Fibroblast of lung (primary cell): Measurements from ENCODE around the gene PHF24. TPM values are rescaled to one million over a fixed set of nuclear protein-coding genes. Genes with fewer than 3 reads are reported as not detected.
"Not testable (repeated sequence)": the region's sequence is repeated elsewhere in the genome, so short reads cannot be mapped to it uniquely, and the experiment has no call there.

ENCODE experiments used
- DNase-seq, 2 donors: peaks; one replicate each; pipeline versions ENCODE4 v3.0.0 to v3.0.0-alpha.2; 2010; ENCODE audit warnings: low read depth in 2 of 2
- H2AFZ ChIP-seq: 2 replicates; pipeline ENCODE4 v1.5.1; 2012; ENCODE audit warnings: low read length, control low read depth, inconsistent platforms
- H3K27ac ChIP-seq: 2 replicates; pipeline ENCODE4 v1.5.1; 2011; ENCODE audit warnings: low read length, control low read depth; ENCODE audit not compliant: insufficient read depth
- H3K27me3 ChIP-seq: 2 replicates; pipeline ENCODE4 v1.5.1; 2011; ENCODE audit warnings: mild to moderate bottlenecking, low read length; ENCODE audit not compliant: control insufficient read depth, insufficient read depth
- H3K36me3 ChIP-seq: 2 replicates; pipeline ENCODE4 v1.5.1; 2011; ENCODE audit warnings: low read length; ENCODE audit not compliant: control insufficient read depth, insufficient read depth
- H3K4me1 ChIP-seq: 2 replicates; pipeline ENCODE4 v1.5.1; 2011; ENCODE audit warnings: low read length; ENCODE audit not compliant: control insufficient read depth, insufficient read depth; ENCODE audit errors: extremely low read depth
- H3K4me2 ChIP-seq: 2 replicates; pipeline ENCODE4 v1.5.1; 2011; ENCODE audit warnings: low read length, control low read depth; ENCODE audit not compliant: insufficient read depth; ENCODE audit errors: extremely low read depth
- H3K4me3 ChIP-seq, 4 experiments: fragments of 200-600 bp in 1 of 4; sonication (generic) in 1 of 4; replicated peaks in 1 of 4; 2 replicates each; pipeline ENCODE4 v1.5.1; 2011 to 2016; ENCODE audit warnings: low read length in 4 of 4, low read depth in 3 of 4, mild to moderate bottlenecking in 3 of 4, control low read depth in 2 of 4, inconsistent platforms in 1 of 4, mixed read lengths in 1 of 4; ENCODE audit not compliant: insufficient read depth in 1 of 4; ENCODE audit errors: control extremely low read depth in 1 of 4
- H3K79me2 ChIP-seq: 2 replicates; pipeline ENCODE4 v1.5.1; 2012; ENCODE audit warnings: mild to moderate bottlenecking, low read length, inconsistent platforms; ENCODE audit not compliant: control insufficient read depth, insufficient read depth
- H3K9ac ChIP-seq: 2 replicates; pipeline ENCODE4 v1.5.1; 2011; ENCODE audit warnings: mild to moderate bottlenecking, low read length, control low read depth; ENCODE audit not compliant: insufficient read depth
- H3K9me3 ChIP-seq: 2 replicates; pipeline ENCODE4 v1.5.1; 2012; ENCODE audit warnings: low read depth, low read length; ENCODE audit not compliant: control insufficient read depth, insufficient read depth
- H4K20me1 ChIP-seq: 2 replicates; pipeline ENCODE4 v1.5.1; 2011; ENCODE audit warnings: low read length; ENCODE audit not compliant: control insufficient read depth, insufficient read depth; ENCODE audit errors: extremely low read depth
- EZH2 ChIP-seq: IDR thresholded peaks from 2 replicates; pipeline ENCODE4 v1.5.1; 2012; ENCODE audit warnings: low read length, control low read depth, mild to moderate bottlenecking; ENCODE audit errors: missing control alignments
- polyA plus RNA-seq, 2 donors: library from polyadenylated mRNA; depleted of rRNA in 1 of 2; stranded (reverse) in 1 of 2; unstranded in 1 of 2; fragments of >200 nt; gene quantifications; 2 replicates each; pipeline ENCODE4 v1.2.1, GENCODE V29; 2011 to 2012; ENCODE audit warnings: missing spikeins in 1 of 2
- total RNA-seq: library from RNA; depleted of rRNA; stranded (reverse); fragments of >200 nt; gene quantifications from 2 replicates; pipeline ENCODE4 v1.2.1, GENCODE V29; 2014
- TF ChIP-seq, protein P1 (sequence below), 2 donors: IDR thresholded peaks in 1 of 2; conservative IDR thresholded peaks in 1 of 2; 1 replicate in 1 of 2; 2 replicates in 1 of 2; pipeline ENCODE4 v1.5.1; 2011 to 2012; ENCODE audit warnings: low read length in 2 of 2, control low read depth in 1 of 2, inconsistent platforms in 1 of 2, low read depth in 1 of 2, mild to moderate bottlenecking in 1 of 2

Gene PHF24
- total and polyA plus RNA-seq, 2 donors (not counting 1 experiment from before 2014, with no cell fraction given), result 0.17 TPM; not detected in 1

DNA sequence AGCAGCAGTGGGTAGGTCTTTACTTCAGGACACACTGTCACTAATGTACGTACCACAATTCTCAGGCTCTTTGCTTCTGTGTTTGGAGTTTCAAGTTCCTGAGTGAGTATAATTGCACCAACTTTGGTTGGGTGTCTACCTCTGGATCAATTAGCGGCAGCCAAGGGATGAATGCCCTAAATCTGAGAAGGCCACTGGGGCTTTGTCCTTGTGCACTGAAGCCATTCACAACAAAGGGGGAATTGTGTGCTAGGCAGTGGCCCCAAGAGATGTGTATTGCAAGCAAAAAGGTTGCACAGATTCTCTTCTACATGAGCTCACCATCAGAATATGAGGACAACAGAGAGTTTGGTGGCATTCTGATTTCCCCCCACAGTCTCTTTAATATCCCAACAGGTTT, 3.9 kb upstream of the PHF24 start:
- peaks cover 31% of the 10 kb centered on the region for H3K27me3 ChIP-seq
- DNase-seq, result no peak
- no peak overlapping the region for H2AFZ ChIP-seq
- no peaks in the 10 kb centered on the region for H3K9me3 ChIP-seq
- no peaks in the 10 kb centered on the region for H3K79me2 ChIP-seq
- no peaks in the 10 kb centered on the region for H3K36me3 ChIP-seq
- H3K4me2 ChIP-seq, result no peak overlapping the region
- H4K20me1 ChIP-seq, result no peaks in the 10 kb centered on the region
- no peak overlapping the region for H3K9ac ChIP-seq
- no peak for TF ChIP-seq EZH2
- TF ChIP-seq, protein P1, sequence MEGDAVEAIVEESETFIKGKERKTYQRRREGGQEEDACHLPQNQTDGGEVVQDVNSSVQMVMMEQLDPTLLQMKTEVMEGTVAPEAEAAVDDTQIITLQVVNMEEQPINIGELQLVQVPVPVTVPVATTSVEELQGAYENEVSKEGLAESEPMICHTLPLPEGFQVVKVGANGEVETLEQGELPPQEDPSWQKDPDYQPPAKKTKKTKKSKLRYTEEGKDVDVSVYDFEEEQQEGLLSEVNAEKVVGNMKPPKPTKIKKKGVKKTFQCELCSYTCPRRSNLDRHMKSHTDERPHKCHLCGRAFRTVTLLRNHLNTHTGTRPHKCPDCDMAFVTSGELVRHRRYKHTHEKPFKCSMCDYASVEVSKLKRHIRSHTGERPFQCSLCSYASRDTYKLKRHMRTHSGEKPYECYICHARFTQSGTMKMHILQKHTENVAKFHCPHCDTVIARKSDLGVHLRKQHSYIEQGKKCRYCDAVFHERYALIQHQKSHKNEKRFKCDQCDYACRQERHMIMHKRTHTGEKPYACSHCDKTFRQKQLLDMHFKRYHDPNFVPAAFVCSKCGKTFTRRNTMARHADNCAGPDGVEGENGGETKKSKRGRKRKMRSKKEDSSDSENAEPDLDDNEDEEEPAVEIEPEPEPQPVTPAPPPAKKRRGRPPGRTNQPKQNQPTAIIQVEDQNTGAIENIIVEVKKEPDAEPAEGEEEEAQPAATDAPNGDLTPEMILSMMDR (conservative IDR thresholded peaks at IDR 0.05 in 1 of 2, IDR thresholded peaks at IDR 0.05 in 1 of 2; ENCODE audit: low read depth in 1 of 2, low read length in 2 of 2), result no peak
- H3K27ac ChIP-seq, result no peak overlapping the region
- H3K4me1 ChIP-seq, result no peaks in the 10 kb centered on the region
- H3K4me3 ChIP-seq, result no peak overlapping the region

DNA sequence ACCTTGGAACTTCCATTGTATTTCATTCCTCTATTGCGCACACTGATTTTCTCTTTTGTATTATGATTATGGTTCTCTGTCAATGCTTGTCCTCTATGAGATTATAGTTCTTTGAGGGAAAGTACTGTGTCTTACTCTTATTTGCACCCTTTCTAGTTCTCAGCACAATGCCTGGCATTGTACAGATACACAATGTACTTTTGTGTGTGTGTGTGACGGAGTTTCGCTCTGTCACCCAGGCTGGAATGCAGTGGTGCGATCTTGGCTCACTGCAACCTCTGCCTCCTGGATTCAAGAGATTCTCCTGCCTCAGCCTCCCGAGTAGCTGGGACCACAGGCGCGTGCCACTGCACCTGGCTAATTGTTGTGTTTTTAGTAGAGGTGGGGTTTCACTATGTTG, 2.0 kb upstream of the PHF24 start:
- not testable (repeated sequence) for H3K79me2 ChIP-seq, H3K4me1 ChIP-seq, H4K20me1 ChIP-seq, DNase-seq, H3K9me3 ChIP-seq, H3K9ac ChIP-seq, H3K36me3 ChIP-seq, H2AFZ ChIP-seq, H3K27ac ChIP-seq, H3K4me2 ChIP-seq, H3K4me3 ChIP-seq
- H3K27me3 ChIP-seq, result peaks cover 46% of the 10 kb centered on the region

DNA sequence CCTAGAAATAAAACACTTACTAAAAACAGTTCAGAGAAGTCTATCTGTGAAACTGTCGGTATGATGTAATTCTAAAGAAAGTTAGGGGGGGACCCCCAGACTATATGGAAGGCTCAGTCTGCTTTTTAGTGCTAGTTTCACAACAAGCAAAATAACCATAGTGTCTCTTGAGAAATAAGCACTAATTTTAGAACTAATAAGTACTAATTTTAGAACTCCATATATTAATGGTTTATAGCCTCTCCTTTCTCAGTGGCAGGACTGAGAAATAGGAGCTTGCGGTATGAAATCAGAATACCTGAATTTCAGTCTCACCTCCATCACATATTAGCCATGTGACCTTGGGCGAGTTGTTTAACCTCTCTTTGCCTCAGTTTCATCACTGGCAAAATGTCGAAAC, 1.4 kb upstream of the PHF24 start:
- Histone ChIP-seq H2AFZ (no peak overlapping the region), H4K20me1 (no peaks in the 10 kb centered on the region), H3K4me1 (no peaks in the 10 kb centered on the region), H3K9me3 (no peaks in the 10 kb centered on the region), H3K4me3 (no peak overlapping the region), H3K27ac (no peak overlapping the region), H3K79me2 (no peaks in the 10 kb centered on the region), H3K27me3 (peaks cover 52% of the 10 kb centered on the region), H3K4me2 (no peak overlapping the region), H3K36me3 (no peaks in the 10 kb centered on the region), H3K9ac (no peak overlapping the region)
- DNase-seq, result no peak
- no peak for TF ChIP-seq EZH2
- TF ChIP-seq, protein P1 (conservative IDR thresholded peaks at IDR 0.05 in 1 of 2, IDR thresholded peaks at IDR 0.05 in 1 of 2; ENCODE audit: low read depth in 1 of 2, low read length in 2 of 2), result no peak
